GM20000 (cell line): ENCODE results near the gene PBRM1.

ENCODE experiments used
- DNase-seq: peaks from one replicate; pipeline ENCODE4 v3.0.0; 2012; ENCODE audit warnings: low spot score
- TF ChIP-seq, protein P1 (sequence below): IDR thresholded peaks from 2 replicates; pipeline ENCODE4 v1.5.1; 2012; ENCODE audit warnings: mild to moderate bottlenecking, control low read depth; ENCODE audit errors: extremely low read depth, missing control alignments

Gene PBRM1

DNA sequence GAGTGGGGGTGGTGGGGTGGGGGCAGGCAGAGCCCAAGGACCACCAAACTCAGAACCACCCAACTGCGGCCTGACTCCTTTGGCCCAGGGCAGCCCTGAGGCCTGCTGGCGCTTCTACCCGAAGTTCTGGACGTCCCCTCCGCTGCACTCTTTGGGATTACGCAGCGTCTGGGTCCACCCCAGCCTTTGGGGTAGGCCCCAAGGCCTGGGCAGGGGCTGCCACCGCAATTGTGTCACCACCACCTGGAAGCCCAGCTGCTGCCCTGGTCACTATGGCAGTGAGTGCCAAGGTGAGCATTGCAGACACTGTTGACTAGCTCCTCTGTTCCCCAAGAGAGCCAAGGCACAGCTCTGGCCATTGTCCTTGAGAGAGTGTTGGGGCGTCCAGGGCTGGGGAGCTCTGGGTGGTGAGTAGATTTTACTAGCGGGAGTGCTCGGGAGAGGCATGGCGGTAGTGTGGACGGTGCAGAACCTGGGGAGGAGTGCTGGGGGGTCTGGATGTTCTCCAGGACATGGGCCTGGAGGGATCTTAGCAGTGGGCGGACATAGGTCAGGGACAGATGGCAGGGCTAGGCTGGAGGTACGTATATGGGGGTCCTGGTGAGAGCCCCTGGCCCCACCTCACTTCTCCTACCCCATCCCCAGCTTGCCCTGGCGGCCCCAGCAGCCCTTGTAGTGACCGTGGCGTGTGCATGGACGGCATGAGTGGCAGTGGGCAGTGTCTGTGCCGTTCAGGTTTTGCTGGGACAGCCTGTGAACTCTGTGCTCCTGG, 164.8 kb downstream of the PBRM1 start:
- no peak for DNase-seq
- TF ChIP-seq, protein P1, sequence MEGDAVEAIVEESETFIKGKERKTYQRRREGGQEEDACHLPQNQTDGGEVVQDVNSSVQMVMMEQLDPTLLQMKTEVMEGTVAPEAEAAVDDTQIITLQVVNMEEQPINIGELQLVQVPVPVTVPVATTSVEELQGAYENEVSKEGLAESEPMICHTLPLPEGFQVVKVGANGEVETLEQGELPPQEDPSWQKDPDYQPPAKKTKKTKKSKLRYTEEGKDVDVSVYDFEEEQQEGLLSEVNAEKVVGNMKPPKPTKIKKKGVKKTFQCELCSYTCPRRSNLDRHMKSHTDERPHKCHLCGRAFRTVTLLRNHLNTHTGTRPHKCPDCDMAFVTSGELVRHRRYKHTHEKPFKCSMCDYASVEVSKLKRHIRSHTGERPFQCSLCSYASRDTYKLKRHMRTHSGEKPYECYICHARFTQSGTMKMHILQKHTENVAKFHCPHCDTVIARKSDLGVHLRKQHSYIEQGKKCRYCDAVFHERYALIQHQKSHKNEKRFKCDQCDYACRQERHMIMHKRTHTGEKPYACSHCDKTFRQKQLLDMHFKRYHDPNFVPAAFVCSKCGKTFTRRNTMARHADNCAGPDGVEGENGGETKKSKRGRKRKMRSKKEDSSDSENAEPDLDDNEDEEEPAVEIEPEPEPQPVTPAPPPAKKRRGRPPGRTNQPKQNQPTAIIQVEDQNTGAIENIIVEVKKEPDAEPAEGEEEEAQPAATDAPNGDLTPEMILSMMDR: no peak

DNA sequence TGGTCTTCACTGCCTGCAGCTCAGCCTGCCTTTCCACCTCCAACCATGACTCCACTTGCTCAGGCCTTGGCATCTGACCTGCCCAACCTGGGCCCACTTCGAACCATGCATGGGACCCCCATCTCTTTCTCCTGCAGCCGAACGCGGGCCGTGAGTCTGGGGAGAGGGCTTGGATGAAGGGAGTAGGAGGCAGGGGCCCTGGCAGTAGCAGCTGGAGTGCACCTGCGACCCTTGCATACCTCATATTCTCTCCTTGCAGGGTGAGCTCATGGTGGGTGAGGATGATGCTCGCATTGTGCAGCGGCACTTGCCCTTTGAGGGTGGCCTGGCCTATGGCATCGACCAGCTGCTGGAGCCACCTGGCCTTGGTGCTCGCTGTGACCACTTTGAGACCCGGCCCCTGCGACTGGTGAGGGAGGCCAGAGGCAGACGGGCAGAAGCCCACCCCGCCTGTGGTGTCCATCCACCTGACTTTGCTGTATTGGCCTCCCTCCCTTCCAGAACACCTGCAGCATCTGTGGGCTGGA, 165.5 kb downstream of the PBRM1 start:
- no peak for DNase-seq
- TF ChIP-seq, protein P1: no peak

DNA sequence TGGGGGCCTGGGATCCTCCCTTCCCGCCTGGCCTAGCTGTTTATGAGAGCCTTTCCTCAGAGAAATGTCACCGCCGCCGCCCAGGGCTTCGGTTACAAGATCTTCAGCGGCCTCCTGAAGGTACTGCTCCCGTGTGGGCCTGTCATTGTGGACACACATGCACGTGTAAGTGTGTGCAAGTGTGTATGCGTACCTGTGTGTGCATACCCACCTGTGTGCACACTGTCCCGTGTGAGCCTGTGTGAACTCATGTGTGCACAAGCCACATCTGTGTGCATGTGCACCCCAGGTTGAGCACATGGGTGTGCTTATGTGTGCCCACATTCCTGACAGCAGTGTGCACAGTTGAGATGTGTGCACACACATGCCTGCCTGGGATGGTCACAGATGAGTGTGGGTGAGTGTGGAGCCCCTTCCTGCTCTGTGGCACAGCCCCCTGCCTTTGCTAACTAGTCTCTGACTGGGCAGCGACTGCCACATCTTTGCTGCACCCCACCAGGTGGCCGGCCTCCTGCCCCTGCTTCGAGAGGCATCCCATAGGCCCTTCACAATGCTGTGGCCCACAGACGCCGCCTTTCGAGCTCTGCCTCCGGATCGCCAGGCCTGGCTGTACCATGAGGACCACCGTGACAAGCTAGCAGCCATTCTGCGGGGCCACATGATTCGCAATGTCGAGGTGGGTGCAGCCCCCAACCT, 166.1 kb downstream of the PBRM1 start:
- TF ChIP-seq, protein P1: no peak
- no peak for DNase-seq

DNA sequence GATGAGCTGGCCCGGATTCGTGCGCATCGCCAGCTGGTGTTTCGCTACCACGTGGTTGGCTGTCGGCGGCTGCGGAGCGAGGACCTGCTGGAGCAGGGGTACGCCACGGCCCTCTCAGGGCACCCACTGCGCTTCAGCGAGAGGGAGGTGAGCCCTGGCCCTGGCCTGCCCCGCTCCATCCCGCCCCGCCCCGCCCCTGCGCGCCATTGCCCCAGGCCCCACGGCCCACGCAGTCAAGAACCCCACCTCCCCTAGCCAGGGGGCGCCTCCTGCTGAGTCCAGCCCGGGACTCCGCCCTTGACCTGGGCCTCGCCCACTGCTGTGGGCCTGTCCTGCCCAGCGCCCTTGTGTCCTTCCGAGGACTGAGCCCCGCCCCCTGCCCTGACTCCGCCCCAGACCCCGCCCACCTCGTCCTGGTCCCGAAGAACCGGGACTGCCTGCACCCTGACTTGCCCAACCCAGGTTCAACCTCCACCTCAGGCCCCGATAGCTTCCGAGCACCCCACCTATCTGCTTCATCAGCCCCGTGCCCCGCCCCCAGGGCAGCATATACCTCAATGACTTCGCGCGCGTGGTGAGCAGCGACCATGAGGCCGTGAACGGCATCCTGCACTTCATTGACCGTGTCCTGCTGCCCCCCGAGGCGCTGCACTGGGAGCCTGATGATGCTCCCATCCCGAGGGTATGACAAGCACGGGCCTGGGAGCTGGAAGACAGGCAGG, 166.8 kb downstream of the PBRM1 start:
- no peak for DNase-seq
- TF ChIP-seq, protein P1: no peak

DNA sequence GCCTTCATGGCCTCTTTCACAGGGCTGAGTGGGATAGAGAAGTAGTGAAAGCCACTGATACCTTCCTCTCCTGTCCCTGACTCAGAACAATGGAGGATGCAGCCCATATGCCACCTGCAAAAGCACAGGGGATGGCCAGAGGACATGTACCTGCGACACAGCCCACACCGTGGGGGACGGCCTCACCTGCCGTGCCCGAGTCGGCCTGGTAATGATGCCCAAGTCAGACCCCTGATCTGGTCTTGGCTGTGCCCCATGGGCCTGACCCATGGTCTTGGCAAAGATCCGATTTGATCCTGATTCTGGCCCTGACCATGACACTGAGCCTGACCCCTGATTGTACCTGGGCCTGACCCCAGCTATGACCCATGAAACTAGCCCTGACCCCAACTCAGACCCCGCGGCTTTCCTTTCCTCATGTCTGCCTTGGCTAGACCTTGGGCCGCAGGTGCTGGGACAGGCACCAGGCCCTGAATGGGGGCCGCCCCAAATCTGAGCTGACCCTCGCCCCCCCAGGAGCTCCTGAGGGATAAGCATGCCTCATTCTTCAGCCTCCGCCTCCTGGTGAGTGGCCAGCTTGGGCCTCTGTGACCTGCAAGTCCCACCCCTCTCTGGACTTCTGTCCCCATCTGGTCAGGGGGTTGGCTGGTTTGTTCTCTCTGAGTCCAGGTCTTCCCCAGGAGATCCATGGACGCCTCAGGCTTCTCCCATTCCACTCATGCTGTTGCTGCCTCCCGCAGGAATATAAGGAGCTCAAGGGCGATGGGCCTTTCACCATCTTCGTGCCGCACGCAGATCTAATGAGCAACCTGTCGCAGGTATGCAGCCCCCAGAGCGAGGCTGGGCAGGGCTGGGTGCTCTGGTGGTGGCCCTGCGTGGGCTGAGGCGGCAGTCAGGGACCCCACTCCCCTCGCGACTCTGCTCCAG, 167.7 kb downstream of the PBRM1 start:
- TF ChIP-seq, protein P1: no peak
- DNase-seq: no peak

DNA sequence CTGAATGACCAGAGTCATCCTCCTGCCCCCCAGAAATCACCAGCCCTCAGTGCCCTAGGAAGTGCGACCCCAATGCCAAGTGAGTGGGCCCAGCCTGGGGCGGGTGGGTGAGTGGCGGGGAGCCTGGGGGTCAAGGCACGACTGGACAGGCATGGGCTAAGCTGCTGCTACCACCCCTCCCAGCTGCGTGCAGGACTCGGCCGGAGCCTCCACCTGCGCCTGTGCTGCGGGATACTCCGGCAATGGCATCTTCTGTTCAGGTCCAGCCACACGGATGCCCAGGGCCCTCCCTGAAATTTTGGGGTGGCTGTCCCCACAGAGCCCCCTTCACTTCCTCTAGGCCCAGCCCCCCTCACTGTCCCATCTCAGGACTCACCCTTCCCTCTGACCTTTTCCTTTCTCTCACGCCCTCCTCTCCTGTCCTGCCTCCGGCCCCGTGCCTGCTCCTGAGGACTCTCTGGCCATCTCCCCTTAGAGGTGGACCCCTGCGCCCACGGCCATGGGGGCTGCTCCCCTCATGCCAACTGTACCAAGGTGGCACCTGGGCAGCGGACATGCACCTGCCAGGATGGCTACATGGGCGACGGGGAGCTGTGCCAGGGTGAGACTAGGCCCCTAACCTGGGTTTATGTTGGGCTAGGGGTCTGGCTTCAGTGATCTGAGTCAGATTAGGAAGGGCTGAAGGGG, 169.1 kb downstream of the PBRM1 start:
- TF ChIP-seq, protein P1: no peak
- no peak for DNase-seq
